NAMALWA (cell line): ENCODE data around the gene UBFD1.
"Not testable (repeated sequence)": the region's sequence is repeated elsewhere in the genome, so short reads cannot be mapped to it uniquely, and the experiment has no call there.

Experiments
- DNase-seq: peaks from one replicate; pipeline ENCODE4 v3.0.0-alpha.2; 2015; ENCODE audit warnings: low spot score

The UBFD1 gene

DNA sequence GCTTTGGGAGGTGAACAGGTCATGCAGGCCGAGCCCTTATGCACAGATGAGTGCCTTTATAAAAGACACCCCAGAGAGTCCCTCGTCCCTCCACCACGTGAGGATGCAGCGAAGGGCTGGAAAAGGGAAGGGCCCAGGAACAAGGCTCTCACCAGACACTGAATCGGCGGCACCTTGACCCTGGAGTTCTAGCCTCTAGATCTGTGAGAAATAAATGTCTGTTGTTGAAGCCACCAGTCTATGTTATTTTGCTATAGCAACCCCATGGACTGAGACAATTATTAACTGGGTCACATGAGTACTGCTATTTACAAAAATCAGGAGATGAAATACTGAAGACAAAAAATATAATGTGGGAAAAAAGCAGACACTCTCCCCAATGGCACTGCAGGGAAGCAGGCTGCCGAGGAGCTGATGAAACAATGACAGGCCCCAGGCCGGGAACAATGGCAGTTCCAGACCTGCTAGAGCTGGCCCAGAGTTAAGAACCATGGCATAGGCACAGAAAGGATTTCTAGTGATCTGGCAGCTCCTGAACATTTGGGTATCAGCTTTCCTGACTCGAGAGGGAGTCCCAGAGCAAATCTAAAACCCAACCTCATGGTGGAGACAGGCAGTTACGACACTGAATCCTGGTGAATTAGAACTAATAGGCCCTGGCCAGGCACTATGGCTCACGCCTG lies 29.4 kb upstream of the UBFD1 start:
- DNase-seq, result no peak

DNA sequence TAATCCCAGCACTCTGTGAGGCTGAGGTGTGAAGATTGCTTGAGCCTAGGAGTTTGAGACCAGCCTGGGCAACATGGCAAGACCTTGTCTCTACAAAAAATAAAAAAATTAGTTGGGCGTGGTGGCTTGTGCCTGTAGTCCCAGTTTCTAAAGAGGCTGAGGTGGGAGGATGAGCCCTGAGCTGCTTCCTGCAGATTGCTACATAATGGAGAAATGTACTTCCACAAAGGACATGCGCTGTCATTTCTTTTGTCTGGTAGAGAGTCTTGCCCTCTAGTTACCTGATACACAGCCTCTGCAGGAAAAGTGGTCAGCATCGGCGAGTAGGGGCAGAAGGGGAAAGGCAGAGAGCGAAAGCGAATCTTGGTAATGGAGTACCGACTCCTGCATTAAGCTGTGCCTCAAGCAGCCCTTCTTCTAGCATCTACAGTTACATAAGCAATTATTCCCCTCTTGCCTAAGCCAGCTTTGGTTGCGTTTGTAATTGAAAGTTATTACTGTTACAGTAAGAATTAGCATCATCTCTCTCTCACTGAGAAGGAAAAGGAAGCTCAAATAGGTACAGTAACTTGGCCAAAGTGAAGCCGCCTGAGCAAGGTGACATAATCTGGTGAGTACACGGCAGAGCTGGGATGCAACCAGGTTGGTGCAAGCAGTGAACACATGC lies 28.8 kb upstream of the UBFD1 start:
- no peak for DNase-seq

DNA sequence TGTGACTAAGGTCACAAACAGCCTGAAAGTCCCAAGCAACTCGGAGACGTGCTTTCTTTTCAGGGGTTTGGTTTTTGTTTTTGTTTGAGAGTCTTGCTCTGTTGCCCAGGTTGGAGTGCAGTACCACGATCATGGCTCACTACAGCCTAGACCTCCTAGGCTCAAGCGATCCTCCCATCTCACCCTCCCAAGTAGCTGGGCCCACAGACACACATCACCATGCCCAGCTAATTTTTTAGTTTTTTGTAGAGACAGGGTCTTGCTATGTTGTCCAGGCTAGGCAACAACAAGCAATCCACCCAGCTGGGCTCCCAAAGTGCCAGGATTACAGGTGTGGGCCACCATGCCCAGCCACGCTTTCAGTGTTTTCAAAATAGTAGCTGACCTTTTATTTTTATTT lies 27.5 kb upstream of the UBFD1 start:
- no peak for DNase-seq

DNA sequence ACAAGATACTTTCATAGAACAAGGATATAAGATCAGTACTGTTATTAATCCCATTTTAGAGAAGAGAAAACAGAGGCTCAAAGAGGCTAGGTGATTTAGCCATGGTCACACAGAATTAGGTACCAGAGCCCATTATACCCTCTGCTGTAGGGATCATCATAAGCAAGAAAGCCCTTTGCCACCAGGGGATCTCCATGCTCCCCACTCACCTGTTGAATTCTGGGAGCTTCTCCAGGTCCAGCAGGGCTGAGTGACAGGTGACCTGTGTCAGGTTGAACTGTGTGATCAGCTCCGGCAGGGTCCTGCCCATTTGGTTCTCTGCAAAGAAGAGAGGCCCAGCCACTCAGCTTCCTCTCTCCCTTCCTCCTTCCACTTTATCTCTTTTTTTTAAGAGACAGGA lies 25.1 kb upstream of the UBFD1 start:
- DNase-seq, result no peak

DNA sequence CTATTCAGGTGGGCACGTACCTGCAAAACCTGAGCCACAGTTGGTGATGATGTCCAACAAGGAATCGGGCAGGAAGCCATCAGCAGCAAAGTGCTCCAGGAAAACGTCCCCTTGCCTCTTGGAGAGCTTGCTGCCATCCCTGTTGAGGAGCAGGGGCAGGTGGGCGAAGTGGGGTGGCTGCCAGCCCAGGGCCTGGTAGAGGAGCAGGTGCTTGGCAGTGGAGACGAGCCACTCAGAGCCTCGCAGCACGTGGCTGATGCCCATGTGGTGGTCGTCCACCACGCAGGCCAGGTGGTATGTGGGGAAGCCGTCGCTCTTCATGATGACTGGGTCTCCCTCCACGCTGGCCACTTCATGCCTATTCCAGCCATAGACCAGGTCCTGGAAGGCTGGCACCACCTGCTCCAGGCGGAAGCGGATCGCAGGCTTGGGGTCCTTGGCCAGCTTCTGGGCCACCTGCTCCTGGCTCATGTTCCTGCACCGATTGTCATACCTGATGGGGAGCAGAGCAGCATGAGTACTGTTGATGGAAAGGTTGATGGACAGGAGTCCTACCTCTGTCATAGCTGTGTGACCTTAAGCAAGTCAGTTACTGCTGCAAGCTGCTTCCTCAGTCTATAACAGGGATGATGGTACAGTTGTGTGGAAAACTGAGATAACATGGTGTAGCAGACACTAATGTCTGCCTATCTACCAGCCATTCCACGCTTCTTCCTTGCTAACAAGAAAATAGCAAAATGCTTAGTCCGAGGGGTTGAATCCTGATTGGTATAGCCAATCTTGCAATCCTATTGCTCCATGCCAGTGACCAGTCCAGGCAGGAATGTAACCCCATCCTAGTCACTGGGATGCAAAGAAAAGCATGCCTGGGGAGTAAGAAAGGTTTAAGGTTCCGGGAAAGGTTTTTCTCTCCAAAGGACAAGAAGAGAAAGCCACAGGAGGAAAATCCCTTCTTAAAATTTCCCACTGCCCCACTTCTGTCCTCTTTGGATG lies 22.4 kb upstream of the UBFD1 start:
- no peak for DNase-seq

DNA sequence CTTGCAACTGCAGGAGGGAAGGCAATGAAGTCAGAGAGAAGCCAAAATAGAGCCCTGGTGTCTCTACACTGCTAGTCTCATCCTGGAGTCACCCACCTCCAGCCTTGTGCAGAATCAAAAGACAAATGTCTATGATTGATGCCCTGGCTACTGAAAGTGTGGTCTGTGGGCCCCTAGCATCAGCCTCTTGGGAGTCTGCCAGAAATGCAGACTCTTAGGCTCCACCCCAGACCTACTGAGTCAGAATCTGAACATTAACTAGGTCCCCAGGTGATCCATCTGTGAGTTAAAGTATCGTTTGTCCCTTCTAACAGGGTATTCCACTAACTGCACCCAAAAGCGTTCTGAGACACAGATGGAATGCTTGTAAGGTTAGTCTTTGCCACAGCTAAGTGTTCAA lies 21.6 kb upstream of the UBFD1 start:
- DNase-seq, result no peak

DNA sequence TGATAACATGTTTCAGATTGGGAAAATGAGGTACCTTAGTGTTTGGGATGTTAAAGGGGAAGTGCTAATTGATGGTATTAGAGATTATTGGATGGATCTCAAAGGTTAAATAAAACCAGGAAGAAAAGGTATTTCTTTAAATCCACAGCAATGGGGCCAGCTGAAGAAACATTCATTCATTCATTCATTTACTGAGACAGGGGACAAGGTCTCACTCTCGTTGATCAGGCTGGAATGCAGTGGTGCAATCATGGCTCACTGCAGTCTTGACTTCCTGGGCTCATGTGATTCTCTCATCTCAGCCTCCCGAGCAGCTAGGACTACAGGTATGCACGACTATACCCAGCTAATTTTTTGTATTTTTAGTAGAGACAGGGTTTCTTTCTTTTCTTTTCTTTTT lies 20.1 kb upstream of the UBFD1 start:
- DNase-seq, result no peak

DNA sequence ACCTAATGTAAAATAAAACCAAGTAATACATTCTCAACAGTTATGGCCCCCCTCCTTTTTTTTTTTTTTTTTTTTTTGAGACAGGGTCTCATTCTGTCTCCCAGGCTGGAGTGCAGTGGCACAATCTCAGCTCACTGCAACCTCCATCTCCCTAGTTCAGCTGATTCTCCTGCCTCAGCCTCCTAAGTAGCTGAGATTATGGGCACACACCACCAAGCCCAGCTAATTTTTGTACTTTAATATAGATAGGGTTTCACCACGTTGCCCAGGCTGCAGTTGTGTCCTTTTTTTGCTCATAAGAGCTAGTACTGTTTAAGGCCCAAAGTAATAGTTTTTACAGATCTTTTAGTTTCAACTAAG lies 18.6 kb upstream of the UBFD1 start:
- DNase-seq, result no peak

DNA sequence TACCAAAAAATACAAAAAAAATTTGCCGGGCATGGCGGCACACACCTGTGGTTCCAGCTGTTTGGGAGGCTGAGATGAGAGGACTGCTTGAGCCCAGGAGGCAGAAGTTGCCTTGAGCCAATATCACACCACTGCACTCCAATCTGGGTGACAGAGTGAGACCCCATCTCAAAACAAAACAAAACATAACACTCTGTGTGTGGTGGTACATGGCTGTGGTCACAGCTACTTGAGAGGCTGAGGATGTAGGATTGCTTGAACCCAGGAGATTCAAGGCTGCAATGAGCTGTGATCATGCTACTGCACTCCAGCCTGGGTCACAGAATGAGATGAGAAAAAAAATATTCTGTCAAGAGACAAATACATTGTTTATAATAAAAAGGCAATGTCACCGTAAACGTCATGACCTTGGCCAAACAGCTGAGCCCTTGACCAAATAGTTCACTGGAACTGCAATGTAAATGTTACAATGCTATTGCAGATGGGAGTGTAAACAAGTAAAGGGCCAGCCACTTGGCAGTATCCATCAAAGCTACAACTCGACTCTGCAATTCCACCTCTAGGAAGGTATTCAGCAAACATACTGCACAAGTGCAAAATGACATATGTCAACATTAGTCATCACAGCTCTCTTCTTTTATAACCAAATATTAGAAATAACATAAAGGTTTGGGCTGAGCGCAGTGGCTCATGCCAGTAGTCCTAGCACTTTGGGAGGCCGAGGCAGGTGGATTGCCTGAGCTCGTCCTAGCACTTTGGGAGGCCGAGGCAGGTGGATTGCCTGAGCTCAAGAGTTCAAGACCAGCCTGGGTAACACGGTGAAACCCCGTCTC lies 17.3 kb upstream of the UBFD1 start:
- DNase-seq, result no peak

DNA sequence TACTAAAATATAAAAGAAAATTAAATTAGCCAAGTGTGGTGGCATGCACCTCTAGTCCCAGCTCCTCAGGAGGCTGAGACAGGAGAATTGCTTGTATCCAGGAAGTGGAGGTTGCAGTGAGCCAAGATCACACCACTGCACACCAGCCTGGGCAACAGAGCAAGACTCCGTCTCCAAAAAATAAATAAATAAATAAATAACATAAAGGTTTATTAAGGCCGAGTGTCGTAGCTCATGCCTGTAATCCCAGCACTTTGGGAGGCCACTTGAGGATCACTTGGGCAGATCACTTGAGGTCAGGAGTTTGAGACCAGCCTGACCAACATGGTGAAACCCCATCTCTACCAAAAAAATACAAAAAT lies 16.7 kb upstream of the UBFD1 start:
- not testable (repeated sequence) for DNase-seq

DNA sequence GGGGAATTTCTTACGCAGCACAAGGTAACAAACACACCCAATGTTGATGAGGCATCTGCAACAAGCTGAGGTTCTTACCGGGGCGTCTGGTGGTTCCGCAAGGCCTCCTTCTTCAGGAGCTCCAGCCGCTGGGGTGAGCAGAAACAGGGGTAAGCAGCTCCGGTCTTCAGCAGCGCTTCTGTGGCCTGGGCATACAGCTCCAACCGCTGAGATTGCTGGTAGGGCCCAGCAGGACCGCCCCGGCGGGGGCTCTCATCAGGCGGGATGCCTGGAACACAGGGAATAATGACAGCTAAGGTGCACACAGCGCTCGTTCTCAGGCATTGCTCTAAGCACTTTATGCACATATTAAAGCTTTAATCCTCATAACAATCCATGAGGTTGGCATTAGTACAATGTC lies 13.1 kb upstream of the UBFD1 start:
- DNase-seq, result no peak

DNA sequence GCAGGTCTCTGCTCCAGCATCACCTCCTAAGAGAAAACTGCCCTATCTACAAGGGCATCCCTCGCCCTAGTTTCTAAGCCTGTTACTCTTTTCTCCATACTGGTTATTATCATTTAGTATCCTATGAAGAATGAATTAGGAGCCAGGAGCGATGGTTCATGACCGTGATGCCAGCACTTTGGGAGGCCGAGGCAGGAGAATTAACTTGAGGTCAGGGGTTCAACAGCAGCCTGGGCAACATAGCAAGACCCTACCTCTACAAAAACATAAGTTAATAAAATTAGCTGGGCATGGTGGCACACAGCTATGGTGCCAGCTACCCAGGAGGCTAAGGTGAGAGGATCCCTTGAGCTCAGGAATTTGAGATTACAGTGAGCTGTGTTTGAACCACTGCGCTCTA lies 7.6 kb upstream of the UBFD1 start:
- DNase-seq, result no peak

DNA sequence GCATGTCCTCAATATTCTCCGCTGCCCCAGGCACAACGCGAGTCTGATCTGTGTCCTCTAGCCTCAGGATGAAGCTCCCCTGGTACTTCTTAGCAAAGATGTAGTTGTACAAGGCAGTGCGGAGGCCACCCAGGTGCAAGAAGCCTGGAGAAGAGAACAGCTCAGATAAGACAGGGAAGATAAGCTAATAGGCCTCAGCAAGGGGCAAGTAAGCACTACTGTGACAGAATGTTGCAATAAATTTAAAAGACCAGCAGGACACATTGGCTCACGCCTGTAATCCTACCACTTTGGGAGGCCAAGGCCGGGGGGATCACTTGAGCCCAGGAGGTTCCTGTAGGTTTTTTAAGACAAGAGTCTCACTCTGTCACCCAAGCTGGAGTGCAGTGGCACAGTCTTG lies 5.4 kb upstream of the UBFD1 start:
- no peak for DNase-seq

DNA sequence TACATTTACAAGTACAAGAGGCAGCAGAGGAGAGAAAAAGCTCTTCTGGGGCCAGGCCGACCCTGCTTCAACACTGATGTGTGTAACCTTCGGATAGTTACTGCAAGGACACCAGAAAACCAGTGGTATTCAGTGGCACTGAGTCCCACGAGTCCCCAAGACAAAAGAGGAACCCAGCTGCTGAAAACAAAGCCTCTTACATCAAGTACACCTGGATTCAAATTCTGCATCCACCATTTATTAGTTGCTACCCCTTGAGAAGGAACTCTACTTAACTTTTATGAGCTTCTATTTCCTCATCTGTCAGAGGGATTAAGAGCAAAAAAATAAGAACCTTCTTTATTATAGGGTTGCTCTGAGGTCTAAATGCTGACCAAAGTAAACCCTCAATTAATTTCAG lies 3.0 kb upstream of the UBFD1 start:
- DNase-seq, result no peak

DNA sequence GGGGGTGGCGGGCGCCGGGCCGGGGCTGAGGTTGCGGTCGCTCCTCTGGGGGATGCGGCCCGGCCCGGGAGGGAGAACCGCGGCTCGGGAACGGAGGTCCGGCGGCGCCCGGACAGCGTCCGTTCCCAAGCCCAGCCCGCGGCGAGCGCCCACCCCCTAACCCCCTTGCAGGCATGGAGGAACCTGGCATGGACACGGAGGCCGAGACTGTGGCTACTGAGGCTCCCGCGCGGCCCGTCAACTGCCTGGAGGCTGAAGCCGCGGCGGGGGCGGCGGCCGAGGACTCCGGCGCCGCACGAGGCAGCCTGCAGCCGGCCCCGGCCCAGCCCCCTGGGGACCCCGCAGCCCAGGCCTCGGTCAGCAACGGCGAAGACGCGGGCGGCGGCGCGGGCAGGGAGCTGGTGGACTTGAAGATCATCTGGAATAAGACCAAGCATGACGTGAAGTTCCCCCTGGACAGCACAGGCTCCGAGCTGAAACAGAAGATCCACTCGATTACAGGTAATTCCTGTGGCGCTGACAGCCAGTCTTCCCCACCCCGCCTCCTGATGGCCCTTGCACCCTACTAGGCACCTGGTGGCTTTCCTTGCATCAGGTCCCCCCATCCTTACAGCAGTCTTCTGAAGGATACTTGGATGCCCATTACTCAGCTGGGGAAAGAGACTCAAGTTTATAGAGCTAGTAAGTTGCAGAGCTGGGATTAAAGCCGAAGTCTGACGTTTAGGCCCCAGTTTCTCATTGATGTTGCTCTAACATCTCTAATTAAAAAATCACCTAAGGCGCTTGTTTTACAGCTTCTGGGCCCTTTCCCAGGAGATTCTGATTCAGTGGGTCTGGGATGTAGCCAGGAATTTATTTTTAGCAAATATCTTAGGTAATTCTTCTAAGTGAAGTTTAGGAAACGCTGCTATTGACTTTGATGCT lies 514 bp downstream of the UBFD1 start:
- DNase-seq, result peak; percentile 21

DNA sequence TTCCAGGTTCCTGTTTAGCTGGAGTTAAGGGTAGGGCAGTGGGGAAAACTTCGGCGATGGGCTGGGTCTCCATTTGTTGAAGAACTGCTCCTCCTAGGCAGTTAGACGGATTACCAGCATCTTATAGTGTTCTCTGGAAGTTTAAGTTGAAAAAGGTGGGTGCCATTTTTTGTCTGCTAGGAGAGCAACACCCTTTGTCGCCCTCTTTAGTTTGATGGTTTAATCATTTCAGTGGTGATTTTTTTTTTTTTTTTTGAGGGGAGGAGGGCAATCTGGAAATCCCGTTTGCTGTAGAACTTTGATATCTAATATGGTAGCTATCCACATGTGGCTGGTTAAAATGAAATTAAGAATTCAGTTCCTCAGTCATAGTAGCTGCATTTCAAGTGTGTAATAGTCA lies 4.1 kb downstream of the UBFD1 start:
- DNase-seq, result peak; percentile 35

DNA sequence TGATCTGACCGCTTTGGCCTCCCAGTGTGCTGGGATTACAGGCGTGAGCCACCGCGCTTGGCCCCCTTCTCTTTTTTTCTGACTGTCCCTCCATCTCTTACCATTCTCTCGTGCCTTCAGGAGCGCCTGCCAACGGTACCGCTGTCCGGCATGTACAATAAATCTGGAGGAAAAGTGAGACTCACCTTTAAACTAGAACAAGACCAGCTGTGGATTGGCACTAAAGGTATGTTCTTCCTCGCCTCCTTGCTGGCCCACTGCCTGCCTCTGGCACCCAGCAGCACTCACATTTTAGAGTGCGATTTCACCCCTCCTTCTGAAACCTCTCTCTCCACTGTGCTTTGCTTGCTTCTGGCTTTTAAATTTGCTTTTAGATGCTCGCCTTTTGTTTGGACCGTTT lies 5.0 kb downstream of the UBFD1 start:
- DNase-seq, result no peak

DNA sequence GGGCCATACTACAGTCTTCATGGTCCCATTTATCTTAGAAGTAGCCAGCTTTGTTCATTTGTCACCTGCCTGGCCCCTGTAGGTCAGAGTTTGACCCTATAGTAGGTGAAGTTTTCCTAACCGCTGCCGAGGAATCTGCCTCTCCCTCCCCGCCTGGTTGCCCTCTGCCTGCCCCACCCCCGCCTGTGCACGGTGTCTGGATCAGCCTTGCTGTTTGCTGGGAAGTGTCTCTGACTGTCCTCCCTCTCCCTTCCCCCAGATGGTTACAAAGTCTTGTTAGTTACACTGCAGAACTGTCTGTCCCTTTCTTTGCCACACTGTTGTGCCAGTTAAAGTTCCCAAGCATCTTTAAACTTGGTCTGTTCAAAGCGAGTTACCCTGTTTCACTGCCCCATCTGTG lies 5.7 kb downstream of the UBFD1 start:
- no peak for DNase-seq

DNA sequence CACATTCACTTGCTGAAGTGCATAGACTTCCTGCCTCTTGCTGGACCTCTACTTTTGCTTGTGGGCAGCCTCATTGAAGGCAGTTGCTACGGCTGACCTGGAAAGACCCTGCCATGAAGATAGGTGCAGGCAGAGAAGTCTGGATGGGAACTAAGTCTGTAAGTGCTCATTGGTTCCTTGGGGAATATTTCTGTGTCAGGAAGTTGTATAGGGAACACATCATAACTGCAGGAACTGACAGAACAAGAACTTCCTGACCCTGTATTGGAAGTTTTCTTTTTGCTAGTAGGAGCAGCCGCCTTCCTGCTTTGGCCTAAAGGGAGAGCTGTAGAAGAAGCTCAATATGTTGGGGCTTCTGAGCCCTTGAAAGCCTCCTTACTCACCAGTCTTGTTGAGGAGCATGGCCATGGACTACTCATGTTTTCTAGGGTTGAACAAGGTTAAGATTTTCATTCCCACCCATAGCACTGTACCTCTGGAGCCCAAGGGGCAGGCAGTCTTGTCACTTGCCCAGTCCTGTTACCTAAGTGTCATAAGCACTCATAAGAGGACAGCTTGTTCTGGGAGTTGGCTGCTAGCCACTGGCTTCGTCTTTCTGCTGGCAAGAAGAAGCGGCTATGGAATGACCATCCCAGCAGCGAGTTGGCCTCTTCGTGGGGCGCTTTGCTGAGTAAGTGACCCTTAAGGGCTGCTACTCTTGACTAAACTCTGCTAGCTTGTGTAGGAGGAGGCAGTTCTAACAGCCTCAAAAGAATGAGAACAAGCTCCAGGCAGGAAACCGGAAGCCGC lies 7.2 kb downstream of the UBFD1 start:
- no peak for DNase-seq

DNA sequence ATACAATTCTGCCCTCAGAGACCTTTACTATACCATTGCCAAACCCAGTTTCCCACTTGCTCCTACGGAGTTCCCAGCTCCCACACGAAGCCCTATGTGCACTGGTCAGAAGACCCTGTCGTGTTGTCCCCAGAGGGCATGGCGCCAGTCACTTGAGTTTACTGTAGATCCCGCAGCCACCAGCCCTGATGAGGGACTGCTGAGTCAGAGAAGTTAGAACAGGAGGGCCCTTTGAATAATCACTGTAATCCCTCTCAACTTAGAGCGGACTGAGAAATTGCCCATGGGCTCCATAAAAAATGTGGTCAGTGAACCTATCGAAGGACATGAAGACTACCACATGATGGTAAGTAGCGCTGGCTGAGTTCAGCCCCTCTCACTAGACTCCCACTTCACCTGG lies 9.2 kb downstream of the UBFD1 start:
- no peak for DNase-seq
